ENCODE measurements around the gene RPTOR.

- no peak for TF ChIP-seq CTCF (IDR thresholded peaks at IDR 0.05)
- no peak for TF ChIP-seq POLR2A (IDR thresholded peaks at IDR 0.05)
- no peak for TF ChIP-seq POLR2AphosphoS5 (IDR thresholded peaks at IDR 0.05)
- no peak for TF ChIP-seq EP300 (IDR thresholded peaks at IDR 0.05)
Observed at GRCh38 chr17:80851277-80851925, 306.8 kb downstream of the RPTOR start.

All from upper lobe of left lung (tissue), 4 donors.